GM18507 (cell line): Measurements from ENCODE around the gene P3H1.
A peak's percentile ranks its signal among the peaks of the same experiment; 100 is the strongest.

Experiments
- DNase-seq: peaks from one replicate; pipeline ENCODE4 v3.0.0; 2011; ENCODE audit warnings: low read depth; ENCODE audit not compliant: insufficient read length; ENCODE audit errors: extremely low spot score
- FAIRE-seq: peaks from 2 replicates; lab custom pipeline; 2011; peaks lifted over from hg19 to GRCh38; lab: Jason Lieb, UNC

P3H1 gene

GRCh38 chr1:42748021-42748420, 18.8 kb downstream of the P3H1 start:
- DNase-seq (no peak), FAIRE-seq (no peak)

DNA sequence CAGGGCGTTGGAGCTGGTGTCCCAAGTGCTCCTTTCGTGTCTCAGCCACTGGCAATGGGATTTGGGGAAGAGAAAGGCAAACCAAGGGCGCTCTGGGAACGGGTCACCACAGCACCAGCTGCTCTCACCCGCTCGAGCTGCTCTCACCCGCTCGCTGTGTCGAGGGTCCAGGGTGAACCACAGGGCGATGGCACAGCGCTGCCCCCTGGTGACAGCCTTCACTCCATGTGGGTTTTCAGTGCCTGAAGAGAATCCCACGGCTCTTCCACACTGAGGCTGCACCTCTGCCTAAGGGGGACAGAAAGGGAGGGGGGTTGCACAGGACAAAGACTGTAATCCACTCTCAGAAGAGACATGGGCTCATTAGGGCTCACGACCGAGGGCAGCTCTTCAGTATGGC, 19.7 kb downstream of the P3H1 start:
- FAIRE-seq (peak; percentile 48), DNase-seq (no peak)

DNA sequence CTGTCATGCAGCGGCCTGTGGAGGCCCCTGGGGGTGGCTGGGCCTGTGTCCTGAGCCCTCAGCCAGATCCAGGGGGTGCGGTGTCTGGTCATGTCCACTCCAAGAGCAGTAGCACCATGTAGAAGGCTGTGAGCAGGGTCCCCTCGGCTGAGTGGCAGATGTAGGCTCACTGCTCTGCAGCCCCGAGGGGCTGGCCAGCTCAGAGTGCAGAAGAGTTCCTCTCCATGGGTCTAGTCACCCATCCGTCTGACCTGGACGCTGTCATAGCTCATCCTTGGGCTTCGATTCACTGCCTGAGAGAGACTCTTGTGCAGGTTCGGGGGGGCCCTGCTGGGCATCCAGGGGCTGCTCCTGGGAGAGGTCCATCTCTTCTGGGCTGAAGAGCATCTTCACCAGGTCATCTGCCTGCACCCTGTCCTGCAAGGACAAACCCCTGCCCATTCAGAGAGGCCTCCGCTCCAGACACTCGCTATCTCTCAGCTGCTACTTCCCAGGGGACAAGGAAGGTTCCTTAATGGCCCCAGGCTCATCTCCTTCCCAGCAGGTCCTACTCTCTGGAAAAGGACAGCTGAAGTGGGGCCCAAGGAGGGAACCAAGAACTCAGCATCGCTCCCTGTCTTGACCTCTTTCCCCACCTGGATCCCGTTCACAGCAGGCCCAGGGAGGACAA, 20.3 kb downstream of the P3H1 start:
- FAIRE-seq: no peak
- DNase-seq: no peak

DNA sequence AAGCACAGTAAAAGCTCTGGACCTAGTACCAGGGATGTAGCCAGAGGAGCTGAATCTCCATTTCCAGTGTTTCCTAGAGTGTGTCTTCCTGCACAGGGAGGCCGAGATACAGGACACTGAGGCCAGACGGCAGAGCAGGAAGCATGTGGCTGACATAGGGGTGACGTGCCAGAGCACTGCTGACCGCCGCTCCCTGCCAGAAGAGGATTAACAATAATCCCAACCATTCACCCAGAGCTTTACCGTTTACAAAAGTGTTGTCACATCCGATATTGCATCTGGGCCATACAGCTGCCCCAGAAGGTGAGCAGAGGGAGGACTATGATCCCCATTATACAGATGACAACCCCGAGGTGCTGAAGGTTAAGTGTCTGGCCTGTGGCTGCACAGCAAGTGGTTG, 21.0 kb downstream of the P3H1 start:
- DNase-seq: no peak
- FAIRE-seq: no peak

GRCh38 chr1:42744148-42744413, 22.7 kb downstream of the P3H1 start:
- no peak for FAIRE-seq
- DNase-seq: no peak

GRCh38 chr1:42743317-42744147, 23.3 kb downstream of the P3H1 start:
- DNase-seq: no peak
- no peak for FAIRE-seq

- FAIRE-seq (no peak), DNase-seq (no peak)
Observed at GRCh38 chr1:42742617-42743316, 24.1 kb downstream of the P3H1 start.

GRCh38 chr1:42742141-42742540, 24.7 kb downstream of the P3H1 start:
- FAIRE-seq (no peak), DNase-seq (no peak)

DNA sequence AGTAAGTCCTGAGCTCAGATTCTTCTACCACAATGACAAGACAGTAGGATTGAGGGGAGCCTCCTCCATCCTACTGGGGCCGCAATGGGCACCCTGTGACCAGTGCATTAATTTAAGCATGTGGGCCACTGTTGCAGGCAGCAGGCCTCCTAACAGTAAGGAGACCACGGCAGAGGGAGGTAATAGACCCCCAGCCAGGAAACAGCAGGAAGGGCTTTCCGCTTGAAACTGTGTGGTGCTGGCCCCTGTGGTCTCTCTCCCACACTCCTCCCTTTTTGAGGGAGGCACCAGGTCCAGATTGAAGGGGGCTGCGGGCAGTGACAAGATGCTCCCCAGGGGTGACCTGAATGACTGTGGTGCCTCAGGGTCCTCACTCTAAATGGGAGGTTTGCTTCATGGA, 25.1 kb downstream of the P3H1 start:
- no peak for DNase-seq
- FAIRE-seq: no peak

DNA sequence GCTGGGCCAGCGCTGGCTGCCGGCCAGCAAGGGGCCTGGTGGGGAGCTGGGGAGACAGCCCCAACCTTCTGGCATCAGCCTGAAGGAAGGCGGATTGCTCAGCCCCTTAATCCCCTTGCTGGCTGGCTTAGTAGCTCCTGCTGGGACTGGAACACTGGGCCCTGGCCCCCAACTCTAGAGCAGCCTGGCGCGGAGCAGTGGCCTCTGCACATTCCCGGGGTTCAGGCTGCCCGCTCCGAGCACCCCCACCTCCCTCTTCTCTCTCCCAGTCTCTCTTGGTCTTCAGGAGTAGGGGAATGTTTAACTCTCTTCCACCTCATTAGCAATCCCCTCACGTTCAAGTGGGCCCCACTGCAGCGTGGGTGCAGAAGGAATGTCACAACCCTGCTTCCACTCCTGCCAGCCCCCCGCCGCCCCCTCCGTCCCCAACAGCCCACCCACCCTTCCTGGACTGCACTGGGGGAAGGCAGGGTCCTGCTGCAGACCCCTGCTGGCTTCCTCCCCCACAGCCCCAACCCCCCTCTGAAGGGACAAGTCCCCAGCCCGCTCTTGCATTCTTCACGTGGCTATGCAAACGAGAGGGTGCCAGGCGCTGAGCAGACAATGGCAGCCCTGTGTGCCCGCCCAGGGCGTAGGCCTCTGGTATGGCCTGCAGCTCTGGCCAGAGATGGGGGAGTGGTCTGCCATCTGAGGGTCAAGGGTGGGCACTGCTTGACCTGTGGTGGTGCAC, 25.8 kb downstream of the P3H1 start:
- no peak for FAIRE-seq

DNA sequence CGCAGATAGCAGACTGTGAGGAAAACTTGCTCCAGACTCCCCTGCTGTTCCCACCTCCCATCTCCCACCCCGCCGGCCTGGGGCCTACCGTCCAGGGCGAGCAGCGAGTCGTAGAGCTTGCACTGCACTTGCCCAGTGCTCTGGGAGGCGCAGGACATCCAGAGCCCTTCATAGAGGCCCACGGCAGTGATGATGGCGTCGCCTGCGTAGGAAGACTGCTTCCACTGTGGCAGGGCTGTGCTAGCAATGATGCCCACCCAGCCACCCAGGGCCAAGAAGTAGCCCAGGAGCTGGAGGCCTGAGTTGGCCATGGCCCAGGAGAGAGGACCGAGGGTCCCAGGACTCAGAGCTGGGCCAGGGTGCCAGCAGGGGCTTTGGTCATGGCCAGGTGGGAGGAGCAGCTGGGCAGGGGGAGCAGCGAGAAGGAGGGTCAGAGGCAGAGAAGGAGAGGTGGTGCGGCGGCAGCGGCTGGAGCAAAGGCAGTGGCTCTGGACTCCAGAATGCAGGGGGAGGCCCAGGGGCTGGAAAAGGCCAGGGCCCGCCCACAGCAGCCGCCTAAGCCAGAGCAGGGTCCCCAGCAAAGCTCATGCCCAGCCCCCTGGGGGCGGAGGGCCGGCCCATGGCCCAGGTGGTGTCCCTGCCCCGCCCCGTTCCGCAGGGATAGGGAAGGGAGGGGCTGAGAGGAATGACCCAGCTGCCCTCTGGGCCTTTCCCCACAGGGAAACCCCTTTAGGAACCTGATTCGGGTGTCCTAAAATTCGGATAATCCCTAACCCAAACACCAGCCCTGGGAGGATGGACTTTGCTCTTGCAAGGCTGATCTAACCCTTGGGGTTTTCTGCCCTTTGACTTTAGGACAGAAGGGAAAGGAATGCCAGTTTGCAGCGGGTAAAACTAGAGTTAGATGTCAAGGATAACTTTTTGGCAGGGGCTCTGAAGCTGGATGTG, 26.8 kb downstream of the P3H1 start, which contains the start of gene CLDN19:
Gene CLDN19 (minus strand): TSS at position 484 of the 948 bp plus-strand sequence. CDS start 173 bp downstream, at position 311.
- no peak for DNase-seq
- FAIRE-seq: no peak

More for the DNA sequence above, 25.8 kb downstream of the P3H1 start:
- no peak for DNase-seq

DNA sequence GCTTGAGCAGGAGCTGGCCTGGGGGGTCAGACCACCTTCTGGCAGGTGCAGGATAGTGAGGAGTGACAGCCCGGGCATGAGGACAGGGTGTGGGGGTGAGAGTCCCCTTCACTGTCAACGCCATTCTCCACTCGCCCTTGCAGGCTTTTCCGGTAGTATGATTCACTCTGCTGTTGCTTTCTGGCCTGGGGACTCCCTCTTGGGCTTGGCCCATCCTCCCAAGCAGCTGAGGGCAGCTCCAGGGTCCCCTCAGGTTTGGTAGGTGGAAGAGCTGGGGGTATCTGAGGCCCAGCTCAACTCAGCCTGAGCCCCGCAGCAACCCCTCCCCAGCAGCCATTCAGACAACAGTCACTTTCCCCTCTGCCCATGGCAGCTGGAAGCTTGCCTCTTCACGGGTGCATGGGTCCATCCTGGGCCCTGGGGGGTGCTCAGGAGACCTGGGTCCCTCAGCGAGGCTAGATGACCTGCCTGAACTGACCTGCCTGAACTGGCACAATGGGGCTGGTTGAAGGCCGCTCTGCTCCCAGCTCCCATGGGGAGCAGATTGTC, 28.1 kb downstream of the P3H1 start:
- no peak for FAIRE-seq
- DNase-seq: no peak

DNA sequence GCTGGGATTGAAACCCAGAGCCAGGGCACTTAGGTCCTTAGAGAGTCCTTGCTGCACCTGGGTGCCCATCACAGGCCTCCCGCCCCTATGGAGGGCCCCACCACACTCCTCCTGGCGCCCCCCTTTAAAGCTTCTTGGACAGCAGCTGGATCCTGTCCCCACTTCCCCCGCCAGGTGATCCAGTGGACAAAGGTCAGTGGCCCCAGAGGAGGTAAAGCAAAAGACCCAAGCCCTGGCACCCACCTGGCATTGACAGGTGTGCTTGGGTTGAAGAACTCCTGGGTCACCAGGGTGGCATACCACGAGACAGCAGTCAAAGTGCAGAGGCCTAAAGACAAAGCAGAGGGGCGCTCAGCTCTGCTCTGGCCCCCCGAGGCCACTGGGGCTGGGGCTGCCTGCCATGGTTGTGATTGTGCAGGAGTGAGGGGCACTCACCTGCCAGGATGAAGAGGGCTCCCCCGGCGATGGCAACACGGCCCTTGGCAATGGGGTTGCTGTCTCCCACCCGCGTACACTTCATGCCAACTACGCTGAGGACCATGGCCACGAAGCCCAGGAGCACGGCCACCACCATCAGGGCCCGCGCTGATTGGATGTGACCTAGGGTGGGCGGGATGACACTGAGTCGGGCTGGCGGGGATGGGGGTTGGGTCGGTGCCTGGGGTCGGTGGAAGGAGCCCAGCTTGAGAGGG, 28.7 kb downstream of the P3H1 start:
- DNase-seq (no peak), FAIRE-seq (no peak)

DNA sequence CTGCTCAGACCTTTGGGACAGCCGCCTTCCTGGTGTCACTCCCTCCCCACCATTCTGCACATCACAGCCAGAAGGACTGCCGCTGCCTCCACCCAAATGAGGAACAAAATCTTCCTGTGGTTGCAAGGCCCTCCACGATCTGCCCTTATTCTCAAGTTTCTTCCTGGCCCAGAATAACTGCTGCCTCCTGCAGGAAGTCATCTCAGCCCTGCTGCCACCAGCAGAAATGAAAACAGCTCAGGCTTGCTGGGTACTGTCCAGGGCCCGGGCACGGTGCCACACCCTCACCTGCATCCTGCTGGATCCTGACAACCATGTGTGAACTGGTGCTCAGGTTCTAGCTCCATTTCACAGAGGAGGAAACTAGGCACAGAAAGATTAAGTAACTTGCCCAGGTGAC, 29.6 kb downstream of the P3H1 start:
- DNase-seq (no peak), FAIRE-seq (peak; percentile 54)

GRCh38 chr1:42736571-42737200, 30.1 kb downstream of the P3H1 start:
- no peak for FAIRE-seq

GRCh38 chr1:42736152-42736551, 30.7 kb downstream of the P3H1 start:
- DNase-seq (no peak), FAIRE-seq (no peak)

More at GRCh38 chr1:42736571-42737200, 30.1 kb downstream of the P3H1 start:
- no peak for DNase-seq

GRCh38 chr1:42735477-42736105, 31.2 kb downstream of the P3H1 start:
- FAIRE-seq (no peak), DNase-seq (no peak)
